Stimulated activated CD8-positive, alpha-beta memory T cell treated with anti-CD3 and anti-CD28 coated beads, Interleukin-4, amount 100 ng/mL, for 48 hours (primary cell): ENCODE data around the gene SRSF10.
"Not testable (repeated sequence)": the region's sequence is repeated elsewhere in the genome, so short reads cannot be mapped to it uniquely, and the experiment has no call there.

Source experiments
- DNase-seq: peaks from one replicate; pipeline ENCODE4 v3.0.0-alpha.2; 2020

SRSF10 gene

GRCh38 chr1:23996700-23997229 lies 16.6 kb upstream of the SRSF10 start:
- no peak for DNase-seq

GRCh38 chr1:23995431-23995837 lies 15.3 kb upstream of the SRSF10 start:
- no peak for DNase-seq

DNA sequence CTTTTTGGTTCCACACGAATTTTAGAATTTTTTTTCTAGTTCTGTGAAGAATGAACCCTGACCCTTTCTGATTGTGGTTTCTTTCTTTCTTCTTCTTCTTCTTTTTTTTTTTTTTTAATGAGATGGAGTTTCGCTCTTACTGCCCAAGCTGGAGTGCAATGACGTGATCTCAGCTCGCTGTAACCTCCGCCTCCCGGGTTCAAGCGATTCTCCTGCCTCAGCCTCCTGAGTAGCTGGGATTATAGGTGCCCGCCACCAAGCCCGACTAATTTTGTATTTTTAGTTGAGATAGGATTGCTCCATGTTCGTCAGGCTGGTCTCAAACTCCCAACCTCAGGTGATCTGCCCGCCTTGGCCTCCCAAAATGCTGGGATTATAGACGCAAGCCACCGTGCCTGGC lies 11.9 kb upstream of the SRSF10 start:
- DNase-seq = not testable (repeated sequence)

- DNase-seq = no peak
Measured at GRCh38 chr1:23989263-23989662, 9.1 kb upstream of the SRSF10 start.

DNA sequence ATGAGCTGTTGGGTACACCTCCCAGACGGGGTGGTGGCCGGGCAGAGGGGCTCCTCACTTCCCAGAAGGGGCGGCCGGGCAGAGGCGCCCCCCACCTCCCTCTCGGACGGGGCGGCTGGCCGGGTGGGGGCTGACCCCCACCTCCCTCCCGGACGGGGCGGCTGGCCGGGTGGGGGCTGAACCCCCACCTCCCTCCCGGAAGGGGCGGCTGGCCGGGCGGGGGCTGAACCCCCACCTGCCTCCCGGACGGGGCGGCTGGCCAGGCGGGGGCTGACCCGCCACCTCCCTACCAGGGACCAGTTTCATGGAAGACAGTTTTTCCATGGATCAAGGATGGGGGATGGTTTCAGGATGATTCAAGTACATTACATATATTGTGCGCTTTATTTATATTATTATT lies 6.9 kb upstream of the SRSF10 start:
- DNase-seq = not testable (repeated sequence)

- DNase-seq = no peak
Measured at GRCh38 chr1:23984417-23985186, 4.5 kb upstream of the SRSF10 start.

- peak; percentile 73 for DNase-seq
Measured at GRCh38 chr1:23980728-23981070, 572 bp upstream of the SRSF10 start.

GRCh38 chr1:23979387-23979880 lies 693 bp downstream of the SRSF10 start:
- no peak for DNase-seq

GRCh38 chr1:23978805-23979204 lies 1.3 kb downstream of the SRSF10 start:
- DNase-seq = no peak

DNA sequence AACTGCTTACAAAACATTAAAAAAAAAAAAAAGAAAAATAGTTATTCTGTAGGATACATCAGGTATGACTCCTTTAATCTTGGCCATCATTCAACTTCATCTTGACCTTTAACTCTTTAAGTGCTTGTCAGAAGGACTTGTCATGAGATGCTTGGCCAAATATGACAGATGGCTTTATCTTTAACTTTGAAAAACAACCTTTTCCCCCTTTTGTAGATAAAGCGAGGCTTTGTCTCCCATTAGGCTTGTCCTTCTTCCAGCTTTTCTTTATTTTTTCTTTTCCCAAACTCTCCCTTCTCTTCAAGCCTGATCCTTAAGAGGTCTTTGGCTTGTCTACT lies 2.3 kb downstream of the SRSF10 start:
- DNase-seq = no peak

GRCh38 chr1:23977187-23977853 lies 2.8 kb downstream of the SRSF10 start:
- no peak for DNase-seq

DNA sequence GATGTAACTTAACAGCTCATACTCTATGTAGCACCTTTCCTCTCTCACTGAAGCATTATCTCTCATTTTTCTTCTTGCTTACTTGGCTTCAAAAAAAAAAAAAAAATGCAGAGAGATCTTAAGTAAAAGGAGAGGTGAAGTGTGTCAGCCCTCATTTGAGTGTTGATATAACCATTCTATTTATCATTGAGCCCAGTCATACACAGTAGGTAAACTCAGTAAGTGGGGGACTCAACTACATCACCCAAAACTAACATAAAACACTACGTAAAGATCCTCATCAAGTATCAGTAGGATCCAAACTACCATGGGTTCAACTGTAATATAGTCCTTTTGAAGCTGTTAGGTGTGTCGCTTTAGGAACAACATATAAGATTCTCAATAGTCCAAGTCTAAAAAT lies 12.3 kb downstream of the SRSF10 start:
- DNase-seq = no peak

- no peak for DNase-seq
Measured at GRCh38 chr1:23966973-23967493, 13.1 kb downstream of the SRSF10 start.

DNA sequence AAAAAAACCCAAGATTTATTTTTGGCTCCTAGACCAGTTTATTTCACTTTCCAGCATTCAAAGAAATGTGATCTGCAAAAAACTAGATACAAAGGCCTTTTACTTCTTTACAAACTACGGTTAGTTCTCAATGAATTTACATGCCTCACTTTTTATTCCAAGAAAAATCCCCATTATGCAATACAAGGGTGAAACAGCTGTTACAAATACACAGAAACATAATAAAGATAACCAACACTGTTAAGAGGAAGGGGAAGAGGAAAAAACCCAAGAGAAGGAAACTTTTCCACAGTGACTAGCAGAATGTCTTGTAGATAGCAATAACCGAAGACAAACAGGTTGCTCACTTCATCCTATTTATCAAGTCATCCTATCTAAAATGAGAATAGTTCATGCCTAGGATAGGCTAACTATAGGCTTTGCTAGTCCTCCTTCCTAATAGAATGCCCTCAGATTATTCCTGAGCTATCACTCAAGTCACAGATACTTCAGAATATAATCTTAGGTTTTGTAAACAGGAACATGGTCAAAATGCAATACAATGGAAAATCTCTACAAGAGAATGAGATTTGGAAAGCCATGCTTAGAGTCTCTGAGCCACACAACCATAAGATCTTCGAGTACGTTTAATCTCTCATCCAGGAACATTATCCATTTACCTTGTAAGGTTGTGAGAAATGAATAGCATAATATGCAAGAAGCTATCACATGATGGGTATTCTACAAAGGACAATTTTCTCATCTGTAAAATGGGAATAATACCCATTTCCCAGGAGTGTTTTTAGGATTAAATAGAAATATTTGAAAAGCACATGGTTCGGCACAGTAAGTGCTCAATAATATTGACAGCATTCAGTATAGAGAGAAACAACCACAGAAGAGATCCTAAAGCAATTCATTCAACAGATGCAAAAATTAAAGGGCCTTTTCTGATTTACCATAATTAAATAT lies 15.1 kb downstream of the SRSF10 start:
- no peak for DNase-seq

DNA sequence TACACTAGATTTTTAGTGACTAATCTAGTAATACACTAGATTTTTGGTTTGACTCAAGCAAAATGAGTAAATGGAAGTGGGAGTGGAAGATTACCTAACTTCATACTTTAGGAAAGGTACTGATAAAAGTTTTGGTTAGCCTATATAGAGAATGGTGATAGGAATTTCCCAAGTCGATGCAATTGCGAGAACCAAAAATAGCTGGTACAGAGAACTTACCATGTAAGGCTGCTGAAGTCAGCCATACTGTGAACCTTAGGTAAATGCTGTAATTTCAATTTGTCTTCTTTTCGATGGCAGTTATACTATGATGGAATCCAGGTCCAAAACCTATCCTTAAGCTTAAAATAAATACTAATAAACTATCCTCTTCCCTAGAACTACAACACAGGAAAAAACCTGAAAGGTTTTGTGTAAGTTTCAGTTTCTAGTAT lies 15.9 kb downstream of the SRSF10 start:
- no peak for DNase-seq

- no peak for DNase-seq
Measured at GRCh38 chr1:23963617-23964234, 16.4 kb downstream of the SRSF10 start.

DNA sequence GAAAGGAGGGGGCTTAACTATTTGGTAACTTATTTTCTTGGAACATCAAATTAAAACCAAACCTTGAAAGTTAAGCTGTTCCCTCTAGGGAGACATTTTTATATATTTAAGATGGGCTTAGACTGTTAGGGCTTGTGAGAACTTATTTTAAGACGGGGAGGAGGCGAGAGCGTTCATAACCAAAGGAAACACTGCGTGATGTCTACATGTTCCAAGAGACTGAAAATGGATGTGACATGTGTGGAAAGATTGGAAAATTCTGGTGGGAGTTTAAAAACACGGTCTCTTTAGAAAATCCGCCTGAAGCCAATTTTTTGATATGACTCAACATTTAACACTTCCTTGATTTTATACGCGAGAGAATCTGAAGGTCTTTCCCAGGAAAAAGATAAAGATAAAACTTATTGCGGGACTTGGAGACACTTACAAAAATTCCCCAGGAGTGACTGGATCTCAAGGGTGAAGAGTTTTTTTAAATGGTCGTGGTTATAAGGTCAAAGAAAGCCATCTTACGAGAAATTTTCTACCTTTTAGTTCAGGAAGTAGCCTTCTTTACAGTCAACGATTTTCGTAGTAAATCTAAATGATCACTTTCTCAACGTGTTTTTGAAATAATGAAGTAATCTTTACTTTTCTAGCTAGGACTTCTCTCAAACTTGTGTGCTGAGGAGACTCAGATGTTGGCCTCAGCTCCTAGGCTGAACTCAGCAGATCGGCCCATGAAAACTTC lies 19.7 kb downstream of the SRSF10 start:
- no peak for DNase-seq

DNA sequence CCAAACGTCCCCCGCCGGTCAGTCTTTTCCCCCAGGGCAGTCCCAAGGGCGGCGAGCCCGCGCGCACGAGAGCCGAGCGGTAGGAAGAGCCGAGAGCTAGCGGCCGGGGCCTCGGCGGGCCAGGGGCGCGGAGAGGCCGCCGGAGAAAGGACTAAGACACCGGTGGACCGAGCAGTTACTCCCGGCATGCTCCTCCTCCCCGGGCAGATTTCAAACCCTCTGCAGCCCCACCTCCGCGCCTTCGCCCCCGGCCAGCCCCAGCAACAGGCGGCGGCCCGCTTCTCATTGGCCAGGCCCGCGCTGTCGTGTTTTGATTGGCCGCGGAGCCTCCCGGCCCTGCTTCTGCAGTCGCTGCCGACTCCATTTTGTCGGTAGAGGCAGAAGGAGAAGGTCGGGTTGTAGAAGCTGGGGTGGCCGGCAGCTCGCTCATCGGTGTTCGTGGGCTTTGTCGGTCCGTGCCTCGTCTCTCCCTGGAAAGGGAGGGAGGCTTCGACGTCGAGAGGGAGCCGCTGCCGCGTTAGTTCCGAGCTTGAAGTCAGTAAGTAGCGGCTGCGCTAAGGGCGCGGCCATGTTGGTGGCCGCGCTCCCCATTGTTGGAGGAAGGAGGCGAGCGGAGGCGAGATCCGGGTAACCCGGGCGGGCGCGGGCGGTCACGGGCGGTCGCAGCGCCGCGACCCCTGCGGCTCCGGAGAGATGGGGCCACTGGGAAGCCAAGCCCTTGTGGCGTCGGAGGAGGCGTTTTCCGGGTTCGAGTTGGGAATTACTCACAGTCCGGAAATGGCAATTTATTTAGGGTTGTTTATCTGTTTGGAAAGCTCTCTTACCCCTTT lies 20.5 kb downstream of the SRSF10 start, which contains the start of gene PNRC2:
TSS of gene PNRC2 (plus strand) at position 368 of the 830 bp plus-strand sequence. CDS start 1,630 bp downstream, outside the sequence.
- peak; percentile 96 for DNase-seq

GRCh38 chr1:23958810-23959460 lies 21.2 kb downstream of the SRSF10 start:
- peak; percentile 92 for DNase-seq
